GM18511 (cell line): ENCODE measurements around the gene P2RX6.
"Not testable (repeated sequence)": the region's sequence is repeated elsewhere in the genome, so short reads cannot be mapped to it uniquely, and the experiment has no call there.

ENCODE experiments used
- ATAC-seq: cut with Tn5 transposase; IDR thresholded peaks from one replicate; pipeline ENCODE4 v1.9.1; 2021; ENCODE audit warnings: mild to moderate bottlenecking, moderate library complexity; ENCODE audit not compliant: unreplicated experiment

P2RX6 gene

DNA sequence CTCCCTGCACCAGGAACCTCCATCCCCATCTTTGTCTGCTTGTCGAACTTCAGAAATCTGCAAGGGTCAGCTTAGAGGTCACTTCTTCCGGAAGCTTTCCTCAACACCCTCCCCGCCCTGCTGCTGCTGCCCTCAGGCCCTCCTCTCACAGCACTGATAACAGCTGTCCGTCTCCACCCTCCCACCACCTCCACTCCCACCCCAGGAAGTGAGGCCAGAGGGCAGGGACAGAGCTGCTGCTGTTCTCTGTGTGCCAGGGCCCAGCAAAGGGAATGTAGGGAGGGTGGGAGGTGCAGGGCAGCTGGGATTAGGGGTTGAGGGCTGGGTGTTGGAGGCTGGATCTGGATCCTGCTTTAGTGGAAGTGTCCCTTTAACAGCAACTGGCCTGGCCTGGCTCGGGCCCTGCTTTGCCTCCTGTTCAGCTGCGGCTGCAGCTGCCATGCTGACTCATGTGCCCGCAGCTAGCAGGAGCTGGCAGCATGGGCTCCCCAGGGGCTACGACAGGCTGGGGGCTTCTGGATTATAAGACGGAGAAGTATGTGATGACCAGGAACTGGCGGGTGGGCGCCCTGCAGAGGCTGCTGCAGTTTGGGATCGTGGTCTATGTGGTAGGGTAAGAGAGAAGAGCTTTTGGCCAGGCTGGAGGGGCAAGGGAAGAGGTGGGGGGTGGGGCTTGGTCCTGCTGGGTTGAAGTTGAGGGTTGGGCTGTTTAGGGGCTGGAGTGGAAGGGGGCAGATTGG is at the start of gene P2RX6:
Gene P2RX6 (plus strand): TSS at position 440 of the 740 bp plus-strand sequence. CDS start 10 bp downstream, at position 450.
- no peak for ATAC-seq

DNA sequence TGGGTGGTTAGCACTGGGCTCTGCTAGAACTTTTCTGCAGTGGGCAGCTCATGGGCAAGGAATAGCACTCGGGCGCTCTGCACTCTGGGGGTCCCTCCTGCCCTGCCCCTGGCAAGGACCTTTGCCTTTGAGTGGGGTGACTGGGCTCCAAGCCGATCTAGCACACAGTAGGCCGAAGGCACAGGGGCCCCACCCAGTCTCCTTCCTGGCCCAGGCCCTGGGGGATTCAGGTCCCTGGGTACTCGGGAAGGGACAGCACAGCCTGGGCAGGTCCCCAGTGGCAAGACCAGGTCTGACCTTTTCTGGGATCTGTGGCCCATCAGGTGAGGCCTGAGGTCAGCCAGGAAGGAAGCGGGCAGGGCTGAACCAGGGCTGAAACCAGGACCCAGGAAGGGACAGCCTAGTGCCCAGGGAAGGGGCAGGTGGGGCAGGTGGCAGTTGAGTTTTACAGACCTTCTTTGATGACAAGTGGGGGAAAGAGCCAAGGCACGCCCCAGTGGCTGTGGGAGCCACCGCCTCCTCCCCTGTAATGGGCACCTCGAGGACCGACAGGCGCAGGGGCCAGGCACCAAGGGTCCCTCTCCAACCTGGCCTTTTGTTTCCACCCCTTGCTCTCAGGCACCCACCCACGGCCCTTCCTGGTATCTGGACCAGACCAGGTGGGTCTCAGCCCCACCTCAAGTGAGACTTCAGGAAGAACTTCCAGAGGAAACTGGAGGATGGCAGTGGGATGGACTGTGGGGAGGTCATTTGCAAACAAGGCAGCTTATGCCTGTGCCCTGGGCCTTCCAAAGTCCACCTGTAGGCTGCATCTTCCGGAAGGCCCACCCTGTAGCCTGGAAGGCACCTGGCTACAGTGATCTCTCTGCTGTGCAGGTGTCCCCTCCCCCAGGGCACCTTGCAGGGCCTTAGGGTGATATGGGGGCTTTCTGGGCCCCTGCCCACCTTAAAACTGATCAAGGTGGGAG is 48.8 kb upstream of the P2RX6 start:
- no peak for ATAC-seq

DNA sequence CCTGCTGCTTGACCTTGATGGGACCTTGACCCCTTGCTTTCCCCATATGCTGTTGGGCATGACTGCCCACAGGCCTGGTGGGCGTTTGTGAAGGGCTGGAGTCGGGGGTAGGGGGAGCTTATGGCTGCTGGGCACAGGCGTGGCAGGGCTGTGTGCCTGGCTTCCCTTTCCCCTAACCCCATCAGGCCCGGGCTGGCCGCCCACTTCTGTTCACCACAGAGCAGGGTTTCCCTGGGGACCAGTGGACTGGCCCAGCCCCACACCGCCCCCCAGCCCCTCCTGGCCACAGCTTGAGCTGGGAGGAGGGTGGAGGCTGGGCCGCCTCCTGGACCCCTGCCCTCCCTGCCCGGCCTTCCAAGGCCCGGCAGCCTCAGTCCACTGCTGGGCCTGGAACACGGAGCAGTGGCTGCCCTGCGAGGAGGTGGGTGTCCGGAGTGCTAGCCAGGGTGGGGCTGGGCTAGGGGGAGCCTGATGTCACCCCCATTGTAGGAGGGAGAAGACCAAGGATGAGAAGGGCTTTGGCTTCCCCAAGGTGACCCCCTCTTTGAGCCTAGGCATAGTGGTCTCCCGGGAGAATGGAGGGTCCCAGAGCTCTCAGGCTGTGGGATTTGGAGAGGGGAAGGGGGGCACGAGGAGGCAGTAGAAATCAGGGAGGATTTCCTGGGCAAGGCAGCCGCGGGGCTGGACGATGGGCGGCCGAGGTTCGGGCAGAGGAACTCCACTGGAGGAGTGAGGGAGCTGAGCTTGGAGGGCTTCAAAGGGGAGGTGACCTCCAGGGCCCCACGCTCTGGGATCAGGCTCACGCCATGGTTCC is 47.9 kb upstream of the P2RX6 start, which contains the start of gene AIFM3:
Gene AIFM3 (plus strand): TSS at position 373 of the 814 bp plus-strand sequence. CDS start 690 bp downstream, outside the sequence.
- ATAC-seq: no peak

DNA sequence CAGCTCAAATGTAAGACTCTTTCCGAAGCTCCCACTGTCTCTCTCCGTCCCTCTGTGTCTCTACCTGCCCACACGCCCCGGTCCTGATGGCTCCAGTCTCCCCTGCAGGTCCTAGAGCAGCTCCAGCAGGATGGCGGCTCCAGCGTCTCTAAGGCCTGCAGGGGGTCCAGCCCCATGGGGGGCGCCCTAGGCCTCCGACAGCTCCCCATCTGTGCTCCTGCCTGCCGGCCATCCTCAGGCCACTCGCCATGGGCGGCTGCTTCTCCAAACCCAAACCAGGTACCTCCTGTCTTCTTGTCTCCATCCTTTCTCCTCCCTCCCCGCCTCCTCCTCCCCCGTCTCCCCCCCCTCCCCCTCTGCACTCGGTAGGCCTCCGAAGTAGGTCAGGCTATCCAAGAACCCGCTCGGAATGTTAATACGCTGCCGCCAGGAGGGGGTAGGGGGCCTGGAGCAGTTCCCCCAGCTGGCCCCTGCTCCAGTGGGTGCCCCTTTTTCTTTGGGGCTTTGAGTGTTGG is 47.2 kb upstream of the P2RX6 start:
- no peak for ATAC-seq

DNA sequence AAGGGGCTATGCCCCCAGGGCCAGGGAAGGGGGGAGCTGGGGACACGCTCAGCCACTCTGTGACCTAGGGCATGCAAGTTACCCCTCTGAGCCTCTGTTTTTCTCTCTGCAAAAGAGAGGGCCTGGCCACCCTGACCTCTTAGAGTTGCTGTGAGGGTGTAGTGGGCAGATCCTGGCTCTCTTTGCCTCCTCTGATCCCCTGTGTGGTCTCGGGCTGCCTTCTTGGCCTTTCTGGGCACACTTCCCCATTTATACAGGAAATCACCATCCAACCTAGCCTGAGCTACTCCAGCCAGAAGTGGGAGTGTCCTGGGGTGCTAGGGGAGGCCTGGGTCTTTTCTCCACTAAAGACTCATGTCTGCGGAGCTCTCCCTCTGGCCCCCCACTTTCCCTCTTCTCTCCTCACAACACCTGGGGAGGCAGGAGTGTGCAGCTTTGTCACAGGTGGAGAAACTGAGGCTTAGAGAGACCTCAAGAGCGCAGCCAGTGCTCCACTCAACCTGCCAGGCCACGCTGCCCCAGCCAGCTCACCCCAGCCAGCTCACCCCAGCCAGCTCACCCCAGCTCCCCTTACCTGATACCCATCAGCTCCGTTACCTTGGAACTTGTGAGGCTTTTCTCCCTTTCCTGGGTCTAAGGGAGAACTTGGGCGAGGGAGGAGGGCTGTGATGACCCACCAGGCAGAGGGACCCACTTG is 46.5 kb upstream of the P2RX6 start:
- no peak for ATAC-seq

DNA sequence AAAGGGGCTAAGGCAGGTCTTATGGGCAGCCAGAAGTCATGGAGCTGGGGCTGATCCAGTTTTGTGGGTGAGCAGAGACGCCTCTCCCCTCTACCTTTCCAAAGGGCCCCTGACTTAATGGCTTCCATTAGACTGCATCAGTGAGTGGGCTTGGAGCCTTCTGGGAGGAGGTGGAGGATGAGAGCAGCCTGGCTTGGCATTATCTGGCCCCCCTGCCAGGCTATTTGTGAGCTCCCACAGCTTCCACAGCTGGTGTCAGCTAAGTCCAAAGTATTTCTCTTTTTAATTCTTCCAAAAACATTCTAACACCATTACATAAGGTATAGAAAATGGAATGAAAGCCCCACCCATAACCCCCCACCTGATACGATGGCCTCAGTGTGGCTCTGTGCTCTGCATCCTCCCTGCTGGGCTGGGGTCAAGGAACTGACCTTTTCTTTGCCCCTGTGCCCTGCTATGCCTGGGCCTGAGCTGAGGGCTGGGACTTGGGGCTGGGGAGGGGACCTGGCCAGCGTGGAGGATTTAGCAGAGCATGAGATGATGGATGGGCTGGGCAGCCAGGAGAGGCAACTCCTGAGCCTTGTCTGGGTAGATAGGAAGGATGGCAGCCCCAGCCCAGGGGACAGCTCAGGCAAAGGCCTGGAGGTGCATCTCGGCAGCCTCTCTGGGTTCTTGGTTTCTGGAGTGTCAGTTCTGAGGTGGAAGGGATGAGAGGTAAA is 43.9 kb upstream of the P2RX6 start:
- ATAC-seq: no peak

DNA sequence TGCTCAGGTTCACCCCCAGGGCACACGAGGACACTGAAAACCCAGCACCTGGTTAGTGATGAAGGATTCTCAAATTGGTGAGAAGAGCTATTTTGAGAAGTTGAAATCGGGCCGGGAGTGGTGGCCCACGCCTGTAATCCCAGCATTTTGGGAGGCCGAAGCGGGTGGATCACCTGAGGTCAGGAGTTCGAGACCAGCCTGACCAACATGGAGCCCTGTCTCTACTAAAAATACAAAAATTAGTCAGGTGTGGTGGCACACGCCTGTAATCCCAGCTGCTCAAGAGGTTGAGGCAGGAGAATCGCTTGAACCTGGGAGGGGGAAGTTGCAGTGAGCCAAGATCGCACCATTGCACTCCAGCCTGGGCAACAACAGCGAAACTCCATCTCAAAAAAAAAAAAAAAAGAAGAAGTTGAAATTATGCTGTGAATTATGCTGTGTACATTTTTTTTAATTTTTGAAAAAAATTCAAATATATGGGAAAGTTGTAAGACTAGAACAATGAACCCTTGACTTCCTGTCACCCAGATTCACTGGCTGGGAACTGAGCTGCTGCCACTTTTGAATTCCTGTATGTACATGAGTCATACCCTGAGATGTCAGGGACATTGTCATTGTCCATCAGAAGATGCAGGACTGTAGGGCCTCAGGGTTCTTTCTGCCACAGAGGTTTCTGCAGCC is 42.8 kb upstream of the P2RX6 start:
- not testable (repeated sequence) for ATAC-seq

DNA sequence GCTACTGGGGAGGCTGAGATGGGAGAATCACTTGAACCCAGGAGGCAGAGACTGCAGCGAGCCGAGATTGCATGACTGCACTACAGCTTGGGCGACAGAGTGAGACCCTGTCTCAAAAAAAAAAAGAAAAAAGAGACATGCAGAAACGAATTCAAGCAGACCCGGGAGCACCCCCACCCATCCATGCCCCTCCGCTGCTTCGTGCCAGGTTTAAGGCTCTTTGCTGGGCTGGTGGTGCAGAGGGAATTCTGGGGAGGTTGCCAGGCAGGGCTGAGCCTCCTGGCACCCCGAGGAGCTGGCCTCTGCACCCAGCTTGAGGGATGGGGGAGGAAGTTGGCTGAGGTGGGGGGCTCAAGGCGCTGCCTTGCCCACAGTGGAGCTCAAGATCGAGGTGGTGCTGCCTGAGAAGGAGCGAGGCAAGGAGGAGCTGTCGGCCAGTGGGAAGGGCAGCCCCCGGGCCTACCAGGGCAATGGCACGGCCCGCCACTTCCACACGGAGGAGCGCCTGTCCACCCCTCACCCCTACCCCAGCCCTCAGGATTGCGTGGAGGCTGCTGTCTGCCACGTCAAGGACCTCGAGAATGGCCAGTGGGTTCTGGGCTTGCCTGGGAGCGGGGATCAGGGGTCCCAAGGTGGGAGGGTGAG is 41.9 kb upstream of the P2RX6 start:
- ATAC-seq: no peak

DNA sequence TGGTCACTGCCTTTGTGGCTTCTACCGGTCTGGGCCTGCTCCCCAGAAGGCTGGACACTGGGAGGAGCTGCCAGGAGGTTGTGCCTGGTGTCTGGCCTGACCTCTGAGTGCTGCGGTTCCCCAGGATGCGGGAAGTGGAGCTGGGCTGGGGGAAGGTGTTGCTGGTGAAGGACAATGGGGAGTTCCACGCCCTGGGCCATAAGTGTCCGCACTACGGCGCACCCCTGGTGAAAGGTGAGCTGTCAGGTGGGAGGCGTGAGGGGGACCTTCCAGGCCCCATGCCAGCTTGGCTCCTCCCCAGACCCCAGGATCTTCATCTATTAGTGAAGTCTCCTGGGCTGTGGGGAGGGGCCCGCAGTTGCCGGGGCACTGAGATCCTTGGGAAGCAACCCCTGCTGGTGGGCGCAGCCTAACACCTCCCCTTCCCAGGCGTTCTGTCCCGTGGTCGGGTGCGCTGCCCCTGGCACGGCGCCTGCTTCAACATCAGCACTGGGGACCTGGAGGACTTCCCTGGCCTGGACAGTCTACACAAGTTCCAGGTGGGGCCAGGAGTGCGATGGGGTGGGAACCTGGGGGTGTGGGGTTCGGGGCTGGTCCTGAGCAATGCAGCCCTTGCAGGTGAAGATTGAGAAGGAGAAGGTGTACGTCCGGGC is 41.2 kb upstream of the P2RX6 start:
- no peak for ATAC-seq

DNA sequence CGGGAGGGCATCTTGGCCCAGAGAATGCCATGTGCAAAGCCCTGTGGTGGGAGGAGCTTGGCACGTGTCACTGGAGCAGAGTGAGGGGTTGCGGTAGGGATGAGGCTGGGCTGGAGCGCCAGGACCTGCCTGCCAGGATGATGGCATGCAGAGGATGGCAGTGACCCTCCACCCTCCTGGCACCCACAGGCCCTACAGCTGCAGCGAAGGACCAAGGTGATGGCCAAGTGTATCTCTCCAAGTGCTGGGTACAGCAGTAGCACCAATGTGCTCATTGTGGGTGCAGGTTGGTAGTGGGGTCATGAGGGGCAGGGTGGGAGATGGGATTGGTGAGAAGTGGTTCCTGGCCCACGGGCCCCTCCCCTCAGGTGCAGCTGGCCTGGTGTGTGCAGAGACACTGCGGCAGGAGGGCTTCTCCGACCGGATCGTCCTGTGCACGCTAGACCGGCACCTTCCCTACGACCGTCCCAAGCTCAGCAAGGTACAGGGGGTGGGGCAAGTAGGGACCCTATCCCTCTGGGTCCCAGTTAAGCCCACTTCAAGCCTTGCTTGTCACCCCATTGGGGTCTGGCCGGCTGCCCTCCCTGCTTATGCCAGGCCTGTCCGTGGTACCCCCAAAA is 40.5 kb upstream of the P2RX6 start:
- no peak for ATAC-seq

DNA sequence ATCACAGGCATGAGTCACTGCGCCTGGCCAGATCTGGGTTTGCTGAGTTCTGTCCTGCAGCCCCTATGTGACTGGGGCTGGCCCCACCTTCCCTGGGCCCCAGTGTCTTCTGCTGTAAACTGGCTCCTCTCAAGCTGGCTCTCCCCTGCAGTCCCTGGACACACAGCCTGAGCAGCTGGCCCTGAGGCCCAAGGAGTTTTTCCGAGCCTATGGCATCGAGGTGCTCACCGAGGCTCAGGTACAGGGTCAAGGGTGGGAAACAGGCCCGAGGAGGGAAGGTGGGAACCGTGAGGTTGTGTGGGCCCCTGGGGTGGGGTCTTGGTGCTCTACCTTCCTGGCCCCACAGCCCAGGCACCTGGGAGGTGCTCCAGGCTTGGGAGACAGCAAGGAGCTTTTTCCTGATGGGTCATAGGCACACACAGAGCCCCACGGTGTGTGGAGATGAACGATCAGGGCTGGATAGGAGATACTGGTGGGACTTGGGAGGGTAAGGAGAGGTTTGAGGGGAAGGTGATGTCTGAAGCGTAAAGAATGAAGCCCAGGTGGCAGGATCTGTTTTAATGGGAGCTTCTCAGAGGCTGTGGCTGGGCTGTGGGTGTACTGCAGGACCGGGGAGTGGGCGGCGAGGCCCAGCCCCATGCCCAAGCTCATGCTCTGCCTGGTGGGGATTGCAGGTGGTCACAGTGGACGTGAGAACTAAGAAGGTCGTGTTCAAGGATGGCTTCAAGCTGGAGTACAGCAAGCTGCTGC is 39.2 kb upstream of the P2RX6 start:
- no peak for ATAC-seq

DNA sequence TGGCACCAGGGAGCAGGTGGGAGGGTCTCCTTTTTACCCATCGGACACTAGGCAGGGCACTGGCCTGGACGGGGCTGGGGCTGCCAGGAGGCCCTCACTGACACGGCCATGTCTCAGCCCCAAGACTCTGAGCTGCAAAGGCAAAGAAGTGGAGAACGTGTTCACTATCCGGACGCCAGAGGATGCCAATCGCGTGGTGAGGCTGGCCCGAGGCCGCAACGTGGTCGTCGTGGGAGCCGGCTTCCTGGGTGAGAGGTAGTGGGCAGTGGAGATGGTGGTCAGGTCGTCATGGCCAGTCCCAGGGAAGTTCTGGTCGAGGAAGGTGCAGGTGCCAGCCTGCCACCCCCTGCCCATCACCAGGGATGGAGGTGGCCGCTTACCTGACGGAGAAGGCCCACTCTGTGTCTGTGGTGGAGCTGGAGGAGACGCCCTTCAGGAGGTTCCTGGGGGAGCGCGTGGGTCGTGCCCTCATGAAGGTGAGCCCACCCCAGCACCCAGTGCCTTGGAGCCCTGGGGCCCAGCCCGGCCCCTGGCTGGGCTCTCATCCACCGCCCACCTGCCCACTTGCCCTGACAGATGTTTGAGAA is 38.6 kb upstream of the P2RX6 start:
- ATAC-seq: no peak

DNA sequence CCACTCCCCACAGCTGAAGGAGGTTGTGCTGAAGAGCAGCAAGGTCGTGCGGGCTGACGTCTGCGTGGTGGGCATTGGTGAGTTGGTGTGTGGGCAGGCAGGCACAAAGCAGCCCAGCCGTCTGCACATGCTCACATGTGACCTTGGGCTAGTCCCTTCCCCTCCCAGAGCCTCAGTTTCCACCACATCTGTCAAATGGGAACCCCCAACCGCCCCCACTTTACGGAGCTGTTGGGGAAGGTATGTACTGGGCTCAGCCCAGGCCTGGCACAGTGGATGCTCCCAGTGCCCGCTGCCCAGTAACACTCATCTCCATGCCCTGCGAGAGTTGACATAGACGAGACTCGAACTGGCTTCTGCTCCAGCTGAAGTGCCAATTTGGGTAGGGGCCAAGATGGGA is 37.9 kb upstream of the P2RX6 start:
- ATAC-seq: no peak

DNA sequence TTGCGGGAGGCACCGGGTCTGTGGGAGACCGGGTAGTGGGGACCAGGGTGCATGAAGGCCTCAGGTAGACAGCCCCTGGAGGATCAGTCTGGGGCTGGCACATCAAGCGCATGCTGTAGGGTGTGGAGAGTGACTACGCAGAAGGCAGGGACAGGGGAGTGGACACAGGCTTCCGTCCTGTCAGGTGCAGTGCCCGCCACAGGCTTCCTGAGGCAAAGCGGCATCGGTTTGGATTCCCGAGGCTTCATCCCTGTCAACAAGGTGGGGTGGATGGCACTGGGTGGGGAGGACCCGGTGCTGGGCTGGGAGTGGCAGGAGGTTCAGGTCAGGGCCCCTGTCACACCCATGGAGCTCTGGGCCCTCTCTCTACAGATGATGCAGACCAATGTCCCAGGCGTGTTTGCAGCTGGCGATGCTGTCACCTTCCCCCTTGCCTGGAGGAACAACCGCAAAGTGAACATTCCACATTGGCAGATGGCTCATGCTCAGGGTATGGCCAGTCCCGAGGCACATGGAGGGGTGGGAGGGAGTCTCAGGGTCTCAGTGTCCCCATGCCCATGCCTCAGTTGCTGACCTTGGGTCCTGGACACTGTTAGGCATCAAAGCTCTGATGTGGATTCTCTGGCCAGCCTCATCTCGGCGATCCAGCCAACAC is 37.3 kb upstream of the P2RX6 start:
- ATAC-seq: no peak

DNA sequence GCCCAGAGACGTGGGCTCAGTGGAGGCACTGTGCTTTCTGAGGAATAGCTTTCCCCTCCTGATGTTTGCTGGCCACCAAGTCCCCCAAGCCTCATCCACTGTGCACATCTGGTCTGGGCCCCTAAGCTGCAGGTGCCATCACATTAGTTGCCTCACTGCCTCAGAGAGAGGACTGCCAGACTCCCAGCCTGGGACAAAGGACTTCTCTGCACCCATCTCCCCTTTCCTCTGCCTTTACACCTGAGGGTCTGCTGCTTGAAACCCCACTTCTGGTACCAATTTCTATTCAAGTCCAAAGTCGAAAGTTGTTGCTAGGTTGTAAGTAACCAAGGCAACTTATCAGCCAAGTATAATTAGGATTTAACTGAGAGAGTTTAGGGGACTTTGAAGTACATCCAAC is 36.5 kb upstream of the P2RX6 start:
- no peak for ATAC-seq

DNA sequence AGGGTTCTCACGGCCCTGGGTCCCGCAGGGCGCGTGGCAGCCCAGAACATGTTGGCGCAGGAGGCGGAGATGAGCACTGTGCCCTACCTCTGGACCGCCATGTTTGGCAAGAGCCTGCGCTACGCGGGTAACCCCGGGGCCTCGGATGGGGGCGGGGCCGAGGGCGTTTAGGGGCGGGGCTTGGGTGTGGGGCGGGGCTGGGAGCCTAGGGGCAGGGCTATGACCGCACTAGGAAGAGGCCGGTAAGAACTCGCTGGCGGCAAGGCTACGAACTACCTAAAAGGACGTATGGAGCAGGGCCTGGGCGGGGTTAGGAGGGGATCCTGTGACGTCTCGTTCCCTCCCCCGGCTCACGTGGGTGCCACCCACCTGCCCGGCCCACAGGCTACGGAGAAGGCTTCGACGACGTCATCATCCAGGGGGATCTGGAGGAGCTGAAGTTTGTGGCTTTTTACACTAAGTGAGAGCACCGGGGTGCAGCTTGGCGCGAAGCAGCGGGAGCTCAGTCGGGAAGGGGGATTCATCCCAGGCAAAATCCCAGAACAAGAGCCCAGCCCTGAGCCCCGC is 35.6 kb upstream of the P2RX6 start:
- no peak for ATAC-seq
